BLaER1 treated with 17β-estradiol and CSF1 and Interleukin-3, amounts not matched to agents 10 nM and 100 nM (cell line): ENCODE data around the gene TOX2.

Experiments
- H3K27ac ChIP-seq, 11 experiments: shearing (Covaris generic); formaldehyde crosslinking; 2 replicates each; pipeline ENCODE4 v1.8.1; 2022
- H3K27me3 ChIP-seq, 11 experiments: shearing (Covaris generic); formaldehyde crosslinking; 2 replicates each; pipeline ENCODE4 v1.8.1; 2022
- H3K36me3 ChIP-seq, 11 experiments: shearing (Covaris generic); formaldehyde crosslinking; 2 replicates each; pipeline ENCODE4 v1.8.1; 2022
- H3K4me1 ChIP-seq, 10 experiments: shearing (Covaris generic); formaldehyde crosslinking; 2 replicates each; pipeline ENCODE4 v1.8.1; 2022
- H3K4me2 ChIP-seq, 11 experiments: shearing (Covaris generic); formaldehyde crosslinking; 2 replicates each; pipeline ENCODE4 v1.8.1; 2022
- H3K4me3 ChIP-seq, 10 experiments: shearing (Covaris generic); formaldehyde crosslinking; 2 replicates each; pipeline ENCODE4 v1.8.1; 2022
- H3K9ac ChIP-seq, 11 experiments: shearing (Covaris generic); formaldehyde crosslinking; 2 replicates each; pipeline ENCODE4 v1.8.1; 2022
- H3K9me3 ChIP-seq, 11 experiments: shearing (Covaris generic); formaldehyde crosslinking; replicated peaks in 1 of 11; 2 replicates each; pipeline ENCODE4 v1.8.1; 2022
- H4K20me1 ChIP-seq, 11 experiments: shearing (Covaris generic); formaldehyde crosslinking; 2 replicates each; pipeline ENCODE4 v1.8.1; 2022
- Cebpa-rat ChIP-seq, 11 experiments: shearing (Covaris generic); IDR thresholded peaks; 2 replicates each; pipeline ENCODE4 v1.8.1; 2022

TOX2 gene

GRCh38 chr20:44087857-44088120 lies 173.1 kb downstream of the TOX2 start:
- TF ChIP-seq Cebpa-rat (IDR thresholded peaks at IDR 0.05): no peak
- Histone ChIP-seq H4K20me1 (no peaks in the 10 kb centered on the region), H3K9ac (no peak overlapping the region), H3K4me1 (peaks cover 0 to 24% (median 15%) of the 10 kb centered on the region in 10 experiments; a peak in 13 of 20 replicates), H3K9me3 (no peaks in the 10 kb centered on the region), H3K27ac (no peak overlapping the region), H3K27me3 (no peaks in the 10 kb centered on the region), H3K4me2 (no peak overlapping the region), H3K36me3 (no peaks in the 10 kb centered on the region), H3K4me3 (no peak overlapping the region)

GRCh38 chr20:44089987-44090674 lies 175.5 kb downstream of the TOX2 start:
- Histone ChIP-seq H3K27ac (no peak overlapping the region), H3K36me3 (no peaks in the 10 kb centered on the region), H3K9ac (no peak overlapping the region), H4K20me1 (no peaks in the 10 kb centered on the region), H3K27me3 (no peaks in the 10 kb centered on the region), H3K4me3 (no peak overlapping the region), H3K9me3 (no peaks in the 10 kb centered on the region), H3K4me1 (peaks cover 0 to 24% (median 15%) of the 10 kb centered on the region in 10 experiments; a peak in 13 of 20 replicates), H3K4me2 (peak overlapping the region in 10 of 11 experiments; percentile 16 to 37 (median 24); a peak in 16 of 22 replicates)
- TF ChIP-seq Cebpa-rat (IDR thresholded peaks at IDR 0.05): no peak

- no peak for TF ChIP-seq Cebpa-rat (IDR thresholded peaks at IDR 0.05)
- Histone ChIP-seq H3K36me3 (no peaks in the 10 kb centered on the region), H3K4me2 (peak overlapping the region in 6 of 11 experiments; percentile 16 to 37 (median 25); a peak in 6 of 22 replicates), H3K4me1 (peaks cover 0 to 23% (median 15%) of the 10 kb centered on the region in 10 experiments; a peak in 13 of 20 replicates), H3K27me3 (no peaks in the 10 kb centered on the region), H3K9ac (no peak overlapping the region), H3K4me3 (no peak overlapping the region), H3K9me3 (no peaks in the 10 kb centered on the region), H4K20me1 (no peaks in the 10 kb centered on the region), H3K27ac (no peak overlapping the region)
These were observed 176.4 kb downstream of the TOX2 start for GRCh38 chr20:44091026-44091425.

GRCh38 chr20:44092551-44093248 lies 178.0 kb downstream of the TOX2 start:
- no peak overlapping the region for H3K9ac ChIP-seq
- no peak overlapping the region for H3K27ac ChIP-seq
- H3K27me3 ChIP-seq: no peaks in the 10 kb centered on the region
- peaks cover 0 to 18% (median 13%) of the 10 kb centered on the region in 10 experiments; a peak in 13 of 20 replicates for H3K4me1 ChIP-seq
- H3K36me3 ChIP-seq: no peaks in the 10 kb centered on the region
- no peaks in the 10 kb centered on the region for H3K9me3 ChIP-seq
- no peaks in the 10 kb centered on the region for H4K20me1 ChIP-seq
- no peak overlapping the region for H3K4me2 ChIP-seq
- no peak for TF ChIP-seq Cebpa-rat (IDR thresholded peaks at IDR 0.05)
- H3K4me3 ChIP-seq: no peak overlapping the region

GRCh38 chr20:44093249-44093582 lies 178.6 kb downstream of the TOX2 start:
- Histone ChIP-seq H3K27ac (no peak overlapping the region), H3K4me1 (peaks cover 0 to 18% (median 13%) of the 10 kb centered on the region in 10 experiments; a peak in 13 of 20 replicates)
- TF ChIP-seq Cebpa-rat (IDR thresholded peaks at IDR 0.05): no peak

GRCh38 chr20:44095831-44096230 lies 181.2 kb downstream of the TOX2 start:
- H3K27me3 ChIP-seq: no peaks in the 10 kb centered on the region
- no peak for TF ChIP-seq Cebpa-rat (IDR thresholded peaks at IDR 0.05)
- H3K4me3 ChIP-seq: no peak overlapping the region
- H3K36me3 ChIP-seq: no peaks in the 10 kb centered on the region
- H4K20me1 ChIP-seq: no peaks in the 10 kb centered on the region
- H3K9me3 ChIP-seq: no peaks in the 10 kb centered on the region
- H3K4me2 ChIP-seq: no peak overlapping the region
- H3K4me1 ChIP-seq: peaks cover 0 to 8% (median 4%) of the 10 kb centered on the region in 10 experiments; a peak in 11 of 20 replicates
- no peak overlapping the region for H3K9ac ChIP-seq
- no peak overlapping the region for H3K27ac ChIP-seq

More at GRCh38 chr20:44093249-44093582, 178.6 kb downstream of the TOX2 start:
- Histone ChIP-seq H3K36me3 (no peaks in the 10 kb centered on the region), H3K4me2 (no peak overlapping the region), H3K4me3 (no peak overlapping the region), H3K9ac (no peak overlapping the region), H4K20me1 (no peaks in the 10 kb centered on the region), H3K9me3 (no peaks in the 10 kb centered on the region), H3K27me3 (no peaks in the 10 kb centered on the region)

GRCh38 chr20:44097521-44098255 lies 183.0 kb downstream of the TOX2 start:
- Histone ChIP-seq H3K9ac (no peak overlapping the region), H3K4me2 (no peak overlapping the region), H3K9me3 (peaks cover 5 to 15% (median 11%) of the 10 kb centered on the region in 11 experiments; a peak in 21 of 22 replicates), H3K27ac (no peak overlapping the region; a peak in 1 of 22 replicates), H4K20me1 (no peaks in the 10 kb centered on the region), H3K4me1 (no peaks in the 10 kb centered on the region), H3K27me3 (no peaks in the 10 kb centered on the region), H3K36me3 (no peaks in the 10 kb centered on the region), H3K4me3 (no peak overlapping the region)
- no peak for TF ChIP-seq Cebpa-rat (IDR thresholded peaks at IDR 0.05)

GRCh38 chr20:44098256-44098630 lies 183.6 kb downstream of the TOX2 start:
- H4K20me1 ChIP-seq: no peaks in the 10 kb centered on the region
- no peak overlapping the region for H3K4me2 ChIP-seq
- no peak overlapping the region for H3K4me3 ChIP-seq
- no peak overlapping the region for H3K27ac ChIP-seq
- no peaks in the 10 kb centered on the region for H3K36me3 ChIP-seq
- peaks cover 0 to 3% (median 0%) of the 10 kb centered on the region in 11 experiments; a peak in 2 of 22 replicates for H3K27me3 ChIP-seq
- TF ChIP-seq Cebpa-rat (IDR thresholded peaks at IDR 0.05): no peak
- no peak overlapping the region for H3K9ac ChIP-seq
- H3K9me3 ChIP-seq: peaks cover 10 to 20% (median 17%) of the 10 kb centered on the region in 11 experiments; a peak in 21 of 22 replicates
- no peaks in the 10 kb centered on the region for H3K4me1 ChIP-seq

- Histone ChIP-seq H3K9me3 (peaks cover 11 to 23% (median 19%) of the 10 kb centered on the region in 11 experiments; a peak in 21 of 22 replicates), H3K4me1 (no peaks in the 10 kb centered on the region)
These were observed 184.0 kb downstream of the TOX2 start for GRCh38 chr20:44098657-44099056.

More at GRCh38 chr20:44098657-44099056, 184.0 kb downstream of the TOX2 start:
- Histone ChIP-seq H3K27me3 (peaks cover 0 to 7% (median 0%) of the 10 kb centered on the region in 11 experiments; a peak in 11 of 22 replicates), H3K27ac (no peak overlapping the region), H3K4me3 (no peak overlapping the region), H3K4me2 (no peak overlapping the region), H3K36me3 (no peaks in the 10 kb centered on the region), H4K20me1 (no peaks in the 10 kb centered on the region), H3K9ac (no peak overlapping the region)
- TF ChIP-seq Cebpa-rat (IDR thresholded peaks at IDR 0.05): no peak
